AG04450 (cell line): ENCODE results near the gene ZNF577. TPM values are rescaled to one million over a fixed set of nuclear protein-coding genes. Genes with fewer than 3 reads are reported as not detected.

Experiments used
- CTCF ChIA-PET: fragments of 300-600, 350-600 bp; formaldehyde crosslinking; extraction: SDS; loops from one replicate; lab custom pipeline; 2022; ENCODE audit warnings: antibody characterized with exemption, inconsistent platforms; lab: Charles Lee
- POLR2A ChIA-PET: fragments of 350-600 bp; formaldehyde crosslinking; extraction: SDS; loops from one replicate; lab custom pipeline; 2021; ENCODE audit warnings: antibody characterized with exemption, inconsistent platforms; lab: Yijun Ruan, JAX
- DNase-seq: peaks from one replicate; pipeline ENCODE4 v3.0.0-alpha.2; 2011; ENCODE audit warnings: low read depth, low spot score
- H3K27ac ChIP-seq: one replicate; pipeline ENCODE4 v1.5.1; 2012; ENCODE audit warnings: low read depth, low read length, control low read depth
- H3K27me3 ChIP-seq: one replicate; pipeline ENCODE4 v1.6.0; 2012; ENCODE audit warnings: low read length; ENCODE audit not compliant: control insufficient read depth, insufficient read depth
- H3K4me3 ChIP-seq: 2 replicates; pipeline ENCODE4 v1.5.1; 2011; ENCODE audit warnings: mild to moderate bottlenecking, low read depth, low read length, control low read depth
- H3K9me3 ChIP-seq: 2 replicates; pipeline ENCODE4 v1.5.1; 2012; ENCODE audit warnings: low read length; ENCODE audit not compliant: control insufficient read depth, insufficient read depth
- polyA plus RNA-seq: library from polyadenylated mRNA; depleted of rRNA; stranded (reverse); fragments of >200 nt; gene quantifications from 2 replicates; pipeline ENCODE4 v1.2.3, GENCODE V29; 2011
- TF ChIP-seq, protein P1 (sequence below): IDR thresholded peaks from 2 replicates; pipeline ENCODE4 v1.5.1; 2011; ENCODE audit warnings: low read depth, low read length, control low read depth, inconsistent platforms

Gene ZNF577
- polyA plus RNA-seq, 1 experiment, result 7.3 TPM

DNA sequence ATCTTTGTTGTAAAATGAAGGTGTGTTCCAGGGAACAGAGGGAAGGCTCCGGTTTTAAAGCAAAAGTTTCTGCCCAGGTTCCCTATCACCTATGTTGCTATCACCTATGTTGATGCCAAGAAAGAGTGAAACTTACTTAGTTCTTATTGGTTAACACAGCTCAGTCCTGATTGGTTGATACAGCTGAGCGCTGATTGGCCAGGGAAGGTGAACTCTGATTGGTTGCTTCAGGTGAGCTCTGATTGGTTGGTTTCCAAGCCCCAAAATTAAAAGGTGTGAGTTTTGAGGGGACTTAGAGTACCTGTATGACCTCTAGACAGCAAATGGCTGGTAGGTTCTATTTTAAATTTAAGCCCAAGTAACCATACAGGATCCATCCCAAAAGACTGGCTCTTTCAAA lies 50.6 kb downstream of the ZNF577 start:
- CTCF ChIA-PET, result no interaction called here

DNA sequence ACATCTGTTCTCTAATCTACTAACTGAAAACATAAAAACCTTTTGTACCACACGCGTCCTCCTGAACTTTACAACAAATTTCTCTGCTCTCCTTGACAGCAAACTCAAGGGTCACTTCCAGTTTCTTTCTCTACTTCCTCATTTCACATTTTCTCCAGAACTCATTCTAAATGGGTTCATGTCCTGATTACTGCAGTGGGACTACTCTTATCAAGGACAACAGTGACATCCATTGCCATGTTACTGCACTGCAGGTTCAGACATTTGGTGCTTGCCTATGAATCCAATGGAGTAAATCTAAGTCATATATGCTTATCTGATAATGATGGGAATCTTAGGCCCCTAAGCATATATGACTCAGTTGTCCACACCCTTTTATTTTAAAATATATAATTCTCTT lies 57.5 kb downstream of the ZNF577 start:
- no peak for DNase-seq
- ChIA-PET CTCF (no interaction called here), POLR2A (no interaction called here)

More for the DNA sequence above, 50.6 kb downstream of the ZNF577 start:
- POLR2A ChIA-PET, result no interaction called here
- H3K4me3 ChIP-seq, result no peak overlapping the region
- no peaks in the 10 kb centered on the region for H3K27me3 ChIP-seq
- no peak for DNase-seq
- TF ChIP-seq, protein P1, sequence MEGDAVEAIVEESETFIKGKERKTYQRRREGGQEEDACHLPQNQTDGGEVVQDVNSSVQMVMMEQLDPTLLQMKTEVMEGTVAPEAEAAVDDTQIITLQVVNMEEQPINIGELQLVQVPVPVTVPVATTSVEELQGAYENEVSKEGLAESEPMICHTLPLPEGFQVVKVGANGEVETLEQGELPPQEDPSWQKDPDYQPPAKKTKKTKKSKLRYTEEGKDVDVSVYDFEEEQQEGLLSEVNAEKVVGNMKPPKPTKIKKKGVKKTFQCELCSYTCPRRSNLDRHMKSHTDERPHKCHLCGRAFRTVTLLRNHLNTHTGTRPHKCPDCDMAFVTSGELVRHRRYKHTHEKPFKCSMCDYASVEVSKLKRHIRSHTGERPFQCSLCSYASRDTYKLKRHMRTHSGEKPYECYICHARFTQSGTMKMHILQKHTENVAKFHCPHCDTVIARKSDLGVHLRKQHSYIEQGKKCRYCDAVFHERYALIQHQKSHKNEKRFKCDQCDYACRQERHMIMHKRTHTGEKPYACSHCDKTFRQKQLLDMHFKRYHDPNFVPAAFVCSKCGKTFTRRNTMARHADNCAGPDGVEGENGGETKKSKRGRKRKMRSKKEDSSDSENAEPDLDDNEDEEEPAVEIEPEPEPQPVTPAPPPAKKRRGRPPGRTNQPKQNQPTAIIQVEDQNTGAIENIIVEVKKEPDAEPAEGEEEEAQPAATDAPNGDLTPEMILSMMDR, result no peak
- H3K27ac ChIP-seq, result no peak overlapping the region
- peaks cover 5% of the 10 kb centered on the region for H3K9me3 ChIP-seq

DNA sequence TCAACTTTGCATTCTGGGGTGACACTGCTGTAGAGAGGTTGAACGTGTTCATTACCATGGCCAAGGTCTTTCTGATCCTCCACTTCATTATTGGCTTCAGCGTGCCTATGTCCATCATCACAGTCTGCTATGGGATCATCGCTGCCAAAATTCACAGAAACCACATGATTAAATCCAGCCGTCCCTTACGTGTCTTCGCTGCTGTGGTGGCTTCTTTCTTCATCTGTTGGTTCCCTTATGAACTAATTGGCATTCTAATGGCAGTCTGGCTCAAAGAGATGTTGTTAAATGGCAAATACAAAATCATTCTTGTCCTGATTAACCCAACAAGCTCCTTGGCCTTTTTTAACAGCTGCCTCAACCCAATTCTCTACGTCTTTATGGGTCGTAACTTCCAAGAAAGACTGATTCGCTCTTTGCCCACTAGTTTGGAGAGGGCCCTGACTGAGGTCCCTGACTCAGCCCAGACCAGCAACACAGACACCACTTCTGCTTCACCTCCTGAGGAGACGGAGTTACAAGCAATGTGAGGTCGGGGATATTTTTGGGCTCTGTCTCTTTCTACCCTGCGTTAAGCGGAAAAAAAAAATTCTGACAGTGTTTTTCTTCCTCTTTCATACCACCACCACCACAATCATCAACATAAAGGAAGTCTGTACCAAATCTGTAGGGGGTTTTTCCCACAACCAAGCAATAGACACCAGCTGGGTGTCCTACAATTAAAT lies 63.3 kb downstream of the ZNF577 start:
- H3K27me3 ChIP-seq, result no peaks in the 10 kb centered on the region
- H3K9me3 ChIP-seq, result peaks cover 6% of the 10 kb centered on the region; the same call in 1 of the 2 replicates
- H3K4me3 ChIP-seq, result no peak overlapping the region
- no peak overlapping the region for H3K27ac ChIP-seq
- no peak for DNase-seq
- POLR2A ChIA-PET, result no interaction called here
- TF ChIP-seq, protein P1, result no peak
- CTCF ChIA-PET, result no interaction called here

More for the DNA sequence above, 57.5 kb downstream of the ZNF577 start:
- H3K4me3 ChIP-seq, result no peak overlapping the region
- no peak overlapping the region for H3K27ac ChIP-seq
- H3K27me3 ChIP-seq, result no peaks in the 10 kb centered on the region
- H3K9me3 ChIP-seq, result no peaks in the 10 kb centered on the region; the same call in 1 of the 2 replicates
- TF ChIP-seq, protein P1, result no peak

DNA sequence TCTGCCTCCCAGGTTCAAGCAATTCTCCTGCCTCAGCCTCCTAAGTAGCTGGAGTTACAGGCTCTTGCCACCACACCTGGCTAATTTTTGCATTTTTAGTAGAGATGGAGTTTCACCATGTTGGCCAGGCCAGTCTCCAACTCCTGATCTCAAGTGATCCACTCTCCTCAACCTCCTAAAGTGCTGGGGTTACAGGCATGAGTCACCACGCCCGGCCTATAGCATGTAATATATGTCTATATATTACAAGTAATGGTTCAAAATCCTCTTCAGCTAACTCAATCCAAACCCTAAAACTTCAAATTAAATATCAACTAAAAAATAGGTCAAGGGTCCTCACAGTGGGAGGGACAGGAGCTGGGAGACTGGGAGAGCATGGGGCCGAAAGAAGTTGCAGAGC lies 64.8 kb downstream of the ZNF577 start:
- ChIA-PET CTCF (no interaction called here), POLR2A (no interaction called here)
- H3K4me3 ChIP-seq, result no peak overlapping the region
- no peak for DNase-seq
- peaks cover 6% of the 10 kb centered on the region; the same call in 1 of the 2 replicates for H3K9me3 ChIP-seq
- no peaks in the 10 kb centered on the region for H3K27me3 ChIP-seq
- TF ChIP-seq, protein P1, result no peak
- H3K27ac ChIP-seq, result no peak overlapping the region

DNA sequence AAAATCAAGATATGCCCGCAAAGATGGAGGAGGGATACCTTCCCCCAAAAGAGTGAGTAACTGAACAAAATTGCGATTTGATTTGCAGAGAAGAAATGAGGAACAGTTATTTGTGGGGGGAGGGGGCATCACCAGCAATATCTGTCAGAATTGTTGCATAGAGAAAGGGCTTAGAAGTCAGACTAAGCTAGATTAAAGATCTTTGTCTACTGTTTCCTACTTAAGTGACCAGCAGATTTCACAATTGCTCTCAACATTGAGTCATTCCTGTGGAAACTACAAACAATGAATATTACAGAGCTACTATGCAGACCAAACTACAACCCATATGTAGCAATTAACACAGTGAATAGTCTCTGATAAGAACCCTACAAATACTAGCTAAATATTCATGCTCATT lies 65.4 kb downstream of the ZNF577 start:
- POLR2A ChIA-PET, result no interaction called here
- no peak for DNase-seq
- TF ChIP-seq, protein P1, result no peak
- Histone ChIP-seq H3K27me3 (no peaks in the 10 kb centered on the region), H3K4me3 (no peak overlapping the region), H3K27ac (no peak overlapping the region), H3K9me3 (peaks cover 6% of the 10 kb centered on the region; the same call in 1 of the 2 replicates)
- CTCF ChIA-PET, result no interaction called here
